ENCODE results near the gene FBXO9. TPM values are rescaled to one million over a fixed set of nuclear protein-coding genes. Genes with fewer than 3 reads are reported as not detected.

The FBXO9 gene
- total RNA-seq, 1 experiment from 2014 or later = 111 TPM

- POLR2A ChIA-PET = no interaction called here
- H3K36me3 Mint-ChIP-seq (ENCODE audit: insufficient read depth, unreplicated experiment) = peaks cover 23% of the 10 kb centered on the region
- DNase-seq = no peak
These were observed 26.6 kb upstream of the FBXO9 start for GRCh38 chr6:53038596-53038995.

DNA sequence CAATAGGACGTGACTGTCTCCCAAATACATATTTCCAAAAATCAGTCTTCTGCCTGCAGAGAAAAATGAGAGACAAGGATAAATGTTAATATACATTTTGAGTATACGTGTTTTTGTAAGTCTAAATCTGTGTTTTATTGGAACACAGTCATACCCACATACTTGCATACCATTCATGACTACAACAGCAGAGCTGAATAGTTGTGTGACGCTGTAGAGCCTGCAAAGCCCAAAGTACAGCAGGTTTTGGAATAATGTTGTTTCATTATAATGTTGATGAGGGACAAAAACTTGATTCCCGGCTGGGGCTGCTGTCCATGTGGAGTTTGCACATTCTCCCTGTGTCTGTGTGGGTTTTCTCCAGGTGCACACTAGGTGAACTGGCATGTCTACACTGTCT is 23.8 kb upstream of the FBXO9 start:
- Histone ChIP-seq H3K9me3 (no peaks in the 10 kb centered on the region), H3K4me1 (peaks cover 6% of the 10 kb centered on the region), H3K4me3 (ENCODE audit: low read depth, low read length) (no peak overlapping the region), H3K27me3 (replicated peaks; ENCODE audit: control insufficient read depth, insufficient read depth, low read length) (no peaks in the 10 kb centered on the region), H3K36me3 (ENCODE audit: control insufficient read depth, insufficient read depth, low read length) (peaks cover 2% of the 10 kb centered on the region)
- DNase-seq = no peak
- ChIA-PET POLR2A (no interaction called here), CTCF (no interaction called here)
- H3K4me3 Mint-ChIP-seq (ENCODE audit: unreplicated experiment) = no peak overlapping the region
- peaks cover 7% of the 10 kb centered on the region for H3K4me1 Mint-ChIP-seq (ENCODE audit: low read depth, unreplicated experiment)
- TF ChIP-seq CTCF (IDR thresholded peaks at IDR 0.05; ENCODE audit: insufficient read depth in 1 of 2, low read depth in 1 of 2, low read length in 1 of 2, severe bottlenecking in 1 of 2, unreplicated experiment in 1 of 2) = no peak
- no peak overlapping the region for H3K27ac Mint-ChIP-seq (ENCODE audit: unreplicated experiment)
- H3K36me3 Mint-ChIP-seq (ENCODE audit: insufficient read depth, unreplicated experiment) = peaks cover 12% of the 10 kb centered on the region
- intact Hi-C loops (cut with micrococcal nuclease; ENCODE audit: unreplicated experiment) = no loop called here
- no peaks in the 10 kb centered on the region for H3K9me3 Mint-ChIP-seq (ENCODE audit: unreplicated experiment)
- BruUV-seq (replicated peaks) = no TSS peak
- H3K27me3 Mint-ChIP-seq (ENCODE audit: insufficient read depth, unreplicated experiment) = no peaks in the 10 kb centered on the region

More at GRCh38 chr6:53038596-53038995, 26.6 kb upstream of the FBXO9 start:
- H3K9me3 Mint-ChIP-seq (ENCODE audit: unreplicated experiment) = no peaks in the 10 kb centered on the region
- intact Hi-C loops (cut with micrococcal nuclease; ENCODE audit: unreplicated experiment) = no loop called here
- peaks cover 6% of the 10 kb centered on the region for H3K4me1 ChIP-seq
- H3K27me3 Mint-ChIP-seq (ENCODE audit: insufficient read depth, unreplicated experiment) = no peaks in the 10 kb centered on the region
- H3K27ac Mint-ChIP-seq (ENCODE audit: unreplicated experiment) = no peak overlapping the region
- H3K27me3 ChIP-seq (replicated peaks; ENCODE audit: control insufficient read depth, insufficient read depth, low read length) = no peaks in the 10 kb centered on the region
- H3K36me3 ChIP-seq (ENCODE audit: control insufficient read depth, insufficient read depth, low read length) = peaks cover 3% of the 10 kb centered on the region
- H3K9me3 ChIP-seq = no peaks in the 10 kb centered on the region
- BruUV-seq (replicated peaks) = no TSS peak
- H3K4me3 ChIP-seq (ENCODE audit: low read depth, low read length) = no peak overlapping the region
- TF ChIP-seq CTCF (IDR thresholded peaks at IDR 0.05; ENCODE audit: insufficient read depth in 1 of 2, low read depth in 1 of 2, low read length in 1 of 2, severe bottlenecking in 1 of 2, unreplicated experiment in 1 of 2) = no peak
- no peaks in the 10 kb centered on the region for H3K4me1 Mint-ChIP-seq (ENCODE audit: low read depth, unreplicated experiment)
- H3K4me3 Mint-ChIP-seq (ENCODE audit: unreplicated experiment) = no peak overlapping the region
- CTCF ChIA-PET = no interaction called here

DNA sequence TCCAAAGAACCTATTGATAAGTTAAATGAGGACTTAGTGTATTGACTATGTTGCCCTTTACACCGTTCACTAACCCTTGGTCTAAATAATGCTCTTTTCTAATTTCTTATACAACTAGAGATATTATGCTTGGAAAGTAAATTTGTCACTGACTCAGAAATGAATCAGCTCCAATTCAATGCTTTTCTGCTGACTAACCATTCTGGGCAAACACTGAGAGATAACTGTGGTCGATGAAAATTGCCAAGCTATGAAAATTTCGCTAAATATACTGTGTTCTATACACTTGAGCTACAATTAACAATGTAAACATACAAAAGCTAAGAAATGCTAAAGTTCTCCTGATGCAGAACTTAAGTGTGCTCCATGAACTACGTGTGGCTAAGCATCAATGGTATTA is 23.1 kb upstream of the FBXO9 start:
- TF ChIP-seq CTCF (IDR thresholded peaks at IDR 0.05; ENCODE audit: insufficient read depth in 1 of 2, low read depth in 1 of 2, low read length in 1 of 2, severe bottlenecking in 1 of 2, unreplicated experiment in 1 of 2) = no peak
- no peaks in the 10 kb centered on the region for H3K27me3 Mint-ChIP-seq (ENCODE audit: insufficient read depth, unreplicated experiment)
- no peak overlapping the region for H3K4me3 Mint-ChIP-seq (ENCODE audit: unreplicated experiment)
- Histone ChIP-seq H3K36me3 (ENCODE audit: control insufficient read depth, insufficient read depth, low read length) (peaks cover 2% of the 10 kb centered on the region), H3K27me3 (replicated peaks; ENCODE audit: control insufficient read depth, insufficient read depth, low read length) (no peaks in the 10 kb centered on the region), H3K4me1 (peaks cover 6% of the 10 kb centered on the region), H3K9me3 (no peaks in the 10 kb centered on the region), H3K4me3 (ENCODE audit: low read depth, low read length) (no peak overlapping the region)
- H3K4me1 Mint-ChIP-seq (ENCODE audit: low read depth, unreplicated experiment) = peaks cover 7% of the 10 kb centered on the region
- H3K27ac Mint-ChIP-seq (ENCODE audit: unreplicated experiment) = no peak overlapping the region
- ChIA-PET POLR2A (interaction anchor here (0.7 kb wide), 1 partner anchor 23 kb away, joined by 3 read pairs; the partner anchor contains the start of gene FBXO9), CTCF (no interaction called here)
- H3K9me3 Mint-ChIP-seq (ENCODE audit: unreplicated experiment) = no peaks in the 10 kb centered on the region
- intact Hi-C loops (cut with micrococcal nuclease; ENCODE audit: unreplicated experiment) = no loop called here
- no peak for DNase-seq
- peaks cover 12% of the 10 kb centered on the region for H3K36me3 Mint-ChIP-seq (ENCODE audit: insufficient read depth, unreplicated experiment)
- no TSS peak for BruUV-seq (replicated peaks)
